H7 (cell line): ENCODE results near the gene SRGAP2B. TPM values are rescaled to one million over a fixed set of nuclear protein-coding genes. Genes with fewer than 3 reads are reported as not detected.
"Not testable (repeated sequence)": the region's sequence is repeated elsewhere in the genome, so short reads cannot be mapped to it uniquely, and the experiment has no call there.

ENCODE experiments used
- DNase-seq: peaks from one replicate; pipeline ENCODE4 v3.0.0; 2012
- H3K27me3 ChIP-seq: 2 replicates; pipeline ENCODE4 v1.6.0; 2011; ENCODE audit warnings: mild to moderate bottlenecking, low read length; ENCODE audit not compliant: control insufficient read depth, insufficient read depth
- H3K36me3 ChIP-seq: replicated peaks from 2 replicates; pipeline ENCODE4 v1.5.1; 2011; ENCODE audit warnings: low read length; ENCODE audit not compliant: control insufficient read depth, insufficient read depth
- H3K4me3 ChIP-seq: 2 replicates; pipeline ENCODE4 v1.5.1; 2011; ENCODE audit warnings: low read depth, mild to moderate bottlenecking, control low read depth, low read length, moderate library complexity; ENCODE audit not compliant: insufficient read depth
- total RNA-seq: library from RNA; depleted of rRNA; stranded (reverse); fragments of >200 nt; shearing (Covaris generic); gene quantifications from 2 replicates; pipeline ENCODE4 v1.2.3, GENCODE V29; 2014; rRNA removed

Gene SRGAP2B
- total RNA-seq, 1 experiment from 2014 or later: 34.5 TPM

DNA sequence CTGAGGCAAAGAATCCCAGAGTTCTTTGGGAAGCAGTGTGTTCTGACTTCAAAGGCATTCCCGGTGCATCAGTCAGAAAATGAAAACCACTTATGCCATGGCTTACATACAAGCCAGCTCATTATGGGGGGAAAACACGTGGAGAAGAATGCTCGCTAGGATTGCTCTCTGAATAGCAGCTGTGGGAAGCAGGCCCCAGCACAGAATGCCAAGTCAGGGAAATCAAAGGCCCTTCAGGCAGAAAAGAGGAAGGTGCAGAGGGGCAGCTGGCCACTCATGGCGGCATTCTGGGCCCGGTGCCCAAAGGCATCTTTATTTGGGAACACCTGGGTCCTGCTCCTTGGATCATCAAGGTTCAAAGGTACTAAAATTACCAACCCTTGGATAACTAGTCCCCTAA is 184.4 kb downstream of the SRGAP2B start:
- H3K36me3 ChIP-seq, H3K4me3 ChIP-seq, DNase-seq, H3K27me3 ChIP-seq: not testable (repeated sequence)

DNA sequence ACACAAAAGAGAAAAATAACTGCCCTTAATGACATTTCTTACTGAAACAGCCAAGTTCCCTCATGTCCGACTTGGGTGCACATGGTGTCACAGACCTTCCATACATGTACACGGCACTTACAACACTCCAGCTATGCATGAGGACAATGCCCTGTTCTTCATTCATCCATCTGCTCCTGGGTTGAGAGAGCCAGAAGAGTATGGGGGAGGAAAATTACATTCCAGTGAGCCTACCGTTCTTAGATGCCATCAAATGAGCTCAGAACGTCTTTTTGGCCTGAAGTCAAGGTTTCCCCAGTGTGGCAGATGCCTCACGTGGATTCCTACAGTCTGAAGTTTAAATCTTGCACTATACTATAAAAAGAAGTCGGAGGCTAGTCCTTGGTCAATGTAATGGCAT is 194.3 kb downstream of the SRGAP2B start:
- H3K36me3 ChIP-seq, DNase-seq: not testable (repeated sequence)

DNA sequence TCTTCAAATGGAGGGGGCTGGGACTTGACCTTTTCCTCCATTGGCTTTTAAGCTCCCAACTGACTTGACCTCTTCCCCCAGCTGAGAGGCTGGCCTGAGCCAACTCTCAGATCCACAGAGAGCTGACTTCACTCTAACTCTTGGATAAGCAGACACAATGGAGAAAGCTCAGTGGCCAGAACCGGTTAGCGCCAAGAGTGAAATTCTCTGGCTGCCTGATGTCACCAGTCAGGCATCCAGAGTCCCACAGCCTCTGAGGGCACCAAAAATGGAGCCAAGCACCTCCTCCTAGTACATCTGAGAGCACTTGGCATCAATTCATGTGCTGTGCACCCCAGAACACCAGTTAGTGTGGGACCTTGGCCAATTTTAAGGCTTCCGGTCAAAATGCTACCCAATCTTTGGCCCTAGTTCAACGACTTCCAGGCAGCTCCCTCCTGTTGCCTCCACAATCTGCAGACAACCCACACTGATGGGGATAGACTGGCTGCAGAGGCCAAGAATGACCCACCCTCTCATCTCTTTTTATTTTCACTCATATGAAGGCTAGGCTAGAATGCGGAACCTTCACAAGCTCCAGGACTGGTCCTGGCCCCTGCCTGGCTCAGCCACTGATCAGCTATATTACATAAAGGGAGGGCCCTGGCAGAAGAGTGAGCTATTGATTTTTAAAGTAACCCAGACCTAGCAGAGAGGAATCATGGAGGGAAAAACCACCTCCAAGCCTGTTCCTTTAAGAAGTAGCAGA is 200.5 kb downstream of the SRGAP2B start:
- H3K27me3 ChIP-seq: not testable (repeated sequence)

More for the DNA sequence above, 194.3 kb downstream of the SRGAP2B start:
- H3K4me3 ChIP-seq, H3K27me3 ChIP-seq: not testable (repeated sequence)

DNA sequence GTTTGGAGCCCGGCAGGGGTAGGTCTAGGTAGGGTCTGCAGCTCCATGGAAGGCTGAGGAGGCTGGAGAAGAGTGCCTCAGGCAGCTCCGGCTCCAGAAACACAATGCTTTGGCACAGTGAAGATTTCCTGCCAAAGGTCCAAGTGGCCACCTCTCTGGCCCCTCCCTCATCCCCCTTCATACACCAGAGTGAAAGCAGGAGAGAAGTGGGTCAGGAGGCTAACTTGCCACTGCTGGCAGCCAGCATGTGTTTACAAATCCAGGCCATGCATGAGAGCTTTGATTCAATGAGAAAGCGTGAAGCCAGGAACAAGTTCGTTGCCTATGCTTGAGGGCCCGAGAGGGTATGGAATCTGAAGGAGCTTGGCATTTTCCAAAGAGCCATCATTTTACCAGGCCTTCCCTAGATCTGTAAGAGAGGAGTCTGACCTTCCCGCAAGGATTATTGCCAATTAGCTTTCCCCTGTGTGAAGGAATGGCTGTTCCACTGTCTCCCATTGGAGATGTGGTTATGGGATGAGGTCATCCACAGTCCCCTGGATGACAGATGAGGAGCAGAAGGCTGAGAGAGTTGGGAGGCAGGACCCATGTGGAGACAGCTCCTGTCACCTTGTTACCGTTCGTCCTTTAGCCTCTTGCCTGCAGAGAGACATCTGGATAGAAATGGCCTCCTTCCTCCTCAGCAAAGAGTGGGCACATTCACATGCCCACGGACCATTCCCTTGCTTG is 201.3 kb downstream of the SRGAP2B start:
- not testable (repeated sequence) for H3K27me3 ChIP-seq, H3K36me3 ChIP-seq, DNase-seq, H3K4me3 ChIP-seq

More for the DNA sequence above, 200.5 kb downstream of the SRGAP2B start:
- H3K4me3 ChIP-seq, DNase-seq, H3K36me3 ChIP-seq: not testable (repeated sequence)

DNA sequence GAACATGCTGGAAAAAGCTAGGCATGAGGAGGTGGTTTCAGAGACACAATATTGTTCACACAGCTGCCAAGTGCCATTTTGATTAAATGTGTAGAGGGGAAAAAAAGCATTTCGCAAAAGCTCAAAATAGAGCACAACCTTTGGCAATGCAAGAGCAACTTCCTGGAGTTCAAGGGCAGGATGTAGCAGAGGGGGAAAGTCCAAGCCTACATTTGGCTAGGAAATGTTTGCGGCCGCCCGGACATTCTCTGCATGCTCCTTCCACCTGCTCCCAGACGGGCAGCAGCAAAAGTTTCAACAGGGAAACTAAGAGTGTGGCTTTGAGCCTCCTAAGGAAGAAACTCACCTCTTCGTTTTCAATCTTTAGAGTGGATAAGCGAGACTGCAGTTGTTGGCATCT is 202.1 kb downstream of the SRGAP2B start:
- DNase-seq, H3K27me3 ChIP-seq, H3K36me3 ChIP-seq, H3K4me3 ChIP-seq: not testable (repeated sequence)

DNA sequence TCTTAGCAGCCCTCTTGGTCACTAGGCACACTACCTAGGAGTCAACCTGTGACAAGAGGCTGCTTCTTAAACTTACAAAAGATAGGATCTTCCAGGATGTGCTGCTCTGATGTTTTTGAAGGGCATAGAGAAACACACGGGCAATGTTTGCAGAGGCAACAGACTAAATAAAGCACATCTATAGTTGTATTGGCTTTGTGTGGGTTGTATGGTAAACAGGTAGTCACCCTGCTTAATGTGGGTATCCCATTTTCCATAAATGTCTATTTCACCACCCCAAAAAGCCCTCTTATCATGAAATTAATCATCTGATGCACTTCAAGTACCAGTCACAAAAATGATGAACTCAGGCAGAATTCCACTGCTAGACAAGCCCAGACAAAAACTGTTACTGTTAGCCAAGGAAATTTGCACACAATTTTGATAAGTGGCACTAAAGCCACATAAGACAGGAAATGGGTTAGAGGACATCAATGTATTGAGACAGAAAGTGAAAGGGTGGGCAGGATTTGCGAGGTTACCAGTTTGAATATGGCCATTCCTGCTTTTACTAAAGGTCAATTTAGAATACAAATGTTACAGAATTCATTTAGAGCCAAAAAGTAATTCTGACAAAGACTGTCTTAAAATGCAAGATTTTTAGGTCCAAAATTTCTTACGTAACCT is 205.5 kb downstream of the SRGAP2B start:
- H3K27me3 ChIP-seq, H3K36me3 ChIP-seq, DNase-seq, H3K4me3 ChIP-seq: not testable (repeated sequence)

DNA sequence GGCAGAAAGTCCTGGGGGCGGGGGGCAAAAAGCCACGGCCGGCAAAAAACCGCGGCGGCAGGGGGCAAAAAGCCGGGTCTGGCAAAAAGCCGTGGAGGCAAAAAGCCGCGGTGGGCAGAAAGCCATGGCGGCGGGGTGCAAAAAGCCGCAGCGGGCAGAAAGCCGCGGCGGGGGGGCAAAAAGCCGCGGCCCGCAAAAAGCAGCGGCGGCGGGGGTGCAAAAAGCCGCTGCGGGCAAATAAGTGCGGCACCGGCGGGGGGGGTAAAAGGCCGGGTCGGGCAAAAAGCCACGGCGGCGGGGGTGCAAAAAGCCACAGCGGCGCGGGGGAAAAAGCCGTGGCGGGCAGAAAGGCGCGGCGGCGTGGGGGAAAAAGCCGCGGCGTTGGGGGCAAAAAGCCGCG is 212.1 kb downstream of the SRGAP2B start:
- H3K4me3 ChIP-seq: peak overlapping the region; percentile 26; the same call in 1 of the 2 replicates
- H3K36me3 ChIP-seq, H3K27me3 ChIP-seq, DNase-seq: not testable (repeated sequence)

DNA sequence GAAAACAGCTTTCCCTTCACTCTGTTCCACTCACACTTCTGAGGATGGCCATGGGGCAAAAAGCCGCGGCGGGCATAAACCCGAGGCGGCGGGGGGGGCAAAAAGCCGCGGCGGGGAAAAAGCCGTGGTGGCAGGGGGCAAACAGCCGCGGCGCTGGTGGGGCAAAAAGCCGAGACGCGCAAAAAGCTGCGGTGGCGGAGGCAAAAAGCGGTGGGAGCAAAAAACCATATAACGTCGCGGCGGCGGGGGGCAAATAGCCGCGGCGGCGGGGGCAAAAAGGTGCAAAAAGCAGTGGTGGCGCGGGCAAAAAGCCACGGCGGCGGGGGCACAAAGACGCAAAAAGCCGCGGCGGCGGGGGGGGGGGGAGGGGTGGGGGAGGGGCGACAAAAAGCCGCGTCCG is 212.8 kb downstream of the SRGAP2B start:
- H3K27me3 ChIP-seq, DNase-seq, H3K4me3 ChIP-seq, H3K36me3 ChIP-seq: not testable (repeated sequence)

DNA sequence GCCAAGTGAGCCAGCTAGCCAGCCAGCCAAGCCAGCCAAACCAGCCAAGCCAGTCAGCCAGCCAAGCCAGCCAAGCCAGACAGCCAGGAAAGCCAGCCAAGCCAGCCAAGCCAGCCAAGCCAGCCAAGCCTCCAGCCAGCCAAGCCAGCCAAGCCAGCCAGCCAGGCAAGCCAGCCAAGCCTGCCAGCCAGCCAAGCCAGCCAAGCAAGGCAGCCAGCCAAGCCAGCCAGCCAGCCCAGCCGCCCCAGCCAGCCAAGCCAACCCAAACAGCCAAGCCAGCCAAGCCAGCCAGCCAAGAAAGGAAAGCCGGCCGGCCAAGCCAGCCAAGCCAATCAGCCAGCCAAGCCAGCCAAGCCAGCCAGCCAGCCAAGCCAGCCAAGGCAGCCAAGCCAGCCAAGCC is 236.5 kb downstream of the SRGAP2B start:
- not testable (repeated sequence) for H3K36me3 ChIP-seq, H3K4me3 ChIP-seq, DNase-seq, H3K27me3 ChIP-seq

Other genes starting within 250 kb of the SRGAP2B start
- gene FAM72D, start 646 bp upstream of the SRGAP2B start, total RNA-seq: 13.6 and 22.8 TPM in 2 replicates
- gene PPIAL4D, start 146.8 kb upstream of the SRGAP2B start, total RNA-seq: not detected in 2 replicates